ENCODE data around the gene ASXL1.

ASXL1 gene

DNA sequence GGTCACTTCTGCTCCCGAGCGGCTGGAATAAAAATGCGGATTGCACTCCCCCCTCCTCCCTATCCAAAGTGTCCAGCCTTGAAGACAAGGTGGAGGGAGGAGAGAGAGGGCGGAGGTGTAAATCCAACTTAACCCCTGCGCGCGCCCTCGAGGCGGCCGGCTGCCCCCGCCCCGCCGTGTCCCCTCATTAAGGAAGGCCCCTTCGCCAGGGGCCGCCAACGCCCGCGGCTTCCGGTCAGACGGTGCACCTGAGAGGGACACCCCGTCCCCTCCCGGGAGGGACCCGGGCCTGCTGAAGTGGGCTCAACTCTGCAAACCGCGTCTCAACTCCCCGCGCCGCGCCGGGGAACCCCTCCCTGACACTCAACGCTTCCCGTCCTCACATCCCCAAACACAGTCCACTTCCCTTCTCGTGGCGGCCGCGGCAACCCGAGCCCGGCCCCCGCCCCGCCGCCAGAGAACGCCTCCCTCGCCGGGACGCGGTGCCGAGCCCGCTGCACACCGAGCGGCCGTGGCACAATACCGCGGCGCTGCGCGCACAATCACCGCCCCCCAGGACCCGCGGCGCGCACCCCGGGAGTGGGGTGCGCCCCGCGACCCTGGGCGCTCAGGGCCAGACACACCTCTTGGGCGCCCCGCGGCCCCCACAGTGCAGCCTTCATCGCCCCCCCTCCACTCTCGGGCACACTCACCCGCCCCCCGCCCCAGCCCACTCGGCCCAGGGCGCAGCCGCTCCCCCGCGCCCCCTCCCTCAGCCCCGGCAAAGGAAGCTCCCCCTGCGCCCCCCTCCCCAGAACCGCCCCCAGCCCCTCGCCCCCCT lies 124.5 kb downstream of the ASXL1 start:
- peak; percentile 51 for DNase-seq

GRCh38 chr20:32483351-32484224 lies 125.5 kb downstream of the ASXL1 start:
- peak; percentile 76 for DNase-seq

DNA sequence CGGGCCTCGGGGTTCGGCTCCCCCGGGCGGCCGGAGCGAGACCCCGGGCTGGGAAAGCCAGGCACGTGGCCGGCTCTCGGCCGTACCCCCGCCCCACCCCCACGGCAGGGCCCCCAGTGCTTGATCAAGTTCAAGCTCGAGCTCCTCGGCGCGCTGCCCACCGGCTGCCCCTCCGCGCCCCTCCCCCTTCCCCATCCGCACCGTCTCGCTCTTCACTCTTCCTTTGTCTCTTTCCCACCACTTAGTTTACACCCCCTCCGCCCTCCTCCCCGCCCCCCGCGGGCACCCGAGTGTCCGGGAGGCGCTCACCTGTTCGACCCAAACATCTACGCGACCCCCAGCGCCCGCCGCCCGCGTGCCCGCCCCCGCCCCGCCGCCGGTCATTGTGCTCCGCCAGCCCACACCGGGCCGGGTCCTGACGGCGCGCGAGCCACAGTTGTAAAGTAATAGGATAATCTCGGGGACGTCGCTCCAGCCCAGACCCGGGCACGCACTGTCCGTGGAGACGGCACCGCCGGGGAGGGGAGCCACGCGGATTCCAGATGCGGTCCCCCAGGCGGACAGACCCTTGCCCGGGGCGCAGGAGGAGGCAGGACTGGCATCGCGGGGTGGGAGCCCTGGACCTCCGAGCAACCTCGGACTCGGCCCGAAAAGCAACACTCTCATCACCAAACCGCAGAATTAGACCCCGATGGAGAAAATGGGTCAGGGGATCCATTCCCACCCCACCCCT lies 126.3 kb downstream of the ASXL1 start:
- peak; percentile 59 for DNase-seq

DNA sequence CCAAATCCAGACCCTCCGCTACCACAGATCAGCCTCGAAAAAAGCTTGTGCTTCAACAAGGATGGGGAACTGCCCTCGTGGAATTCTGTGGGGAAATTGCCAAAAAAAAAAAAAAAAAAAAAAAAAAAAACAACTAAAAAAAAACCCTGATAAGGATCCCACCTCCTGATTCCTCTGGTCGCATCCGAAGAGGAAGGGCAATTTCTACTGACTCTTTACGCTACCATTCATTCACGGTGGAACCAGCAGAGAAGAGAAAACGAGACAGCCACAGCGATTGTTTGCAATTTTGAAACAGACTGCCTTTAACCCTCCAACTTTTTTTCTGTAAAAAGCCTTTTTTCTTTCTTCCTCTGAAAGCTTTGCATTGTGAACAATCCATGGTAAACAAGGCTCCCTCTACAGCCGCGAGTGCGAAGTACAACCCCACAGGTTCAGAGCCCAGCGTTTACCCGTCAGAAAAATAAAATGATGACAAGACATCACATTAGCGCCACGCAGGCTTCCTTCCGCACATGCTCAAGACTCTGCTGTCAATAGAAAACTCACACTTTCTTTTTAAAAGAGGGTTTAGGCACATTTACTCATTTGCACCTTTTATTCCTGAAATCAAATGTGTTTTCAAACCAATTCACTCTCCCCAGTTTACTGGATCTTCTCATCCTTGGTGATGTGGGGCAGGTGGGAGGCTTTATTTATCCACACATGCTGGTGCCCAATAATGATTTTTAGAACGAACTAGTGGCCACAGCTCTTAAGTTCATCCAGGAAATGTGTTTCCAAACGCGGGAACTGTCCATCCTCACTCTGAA lies 127.0 kb downstream of the ASXL1 start:
- peak; percentile 84 for DNase-seq

DNA sequence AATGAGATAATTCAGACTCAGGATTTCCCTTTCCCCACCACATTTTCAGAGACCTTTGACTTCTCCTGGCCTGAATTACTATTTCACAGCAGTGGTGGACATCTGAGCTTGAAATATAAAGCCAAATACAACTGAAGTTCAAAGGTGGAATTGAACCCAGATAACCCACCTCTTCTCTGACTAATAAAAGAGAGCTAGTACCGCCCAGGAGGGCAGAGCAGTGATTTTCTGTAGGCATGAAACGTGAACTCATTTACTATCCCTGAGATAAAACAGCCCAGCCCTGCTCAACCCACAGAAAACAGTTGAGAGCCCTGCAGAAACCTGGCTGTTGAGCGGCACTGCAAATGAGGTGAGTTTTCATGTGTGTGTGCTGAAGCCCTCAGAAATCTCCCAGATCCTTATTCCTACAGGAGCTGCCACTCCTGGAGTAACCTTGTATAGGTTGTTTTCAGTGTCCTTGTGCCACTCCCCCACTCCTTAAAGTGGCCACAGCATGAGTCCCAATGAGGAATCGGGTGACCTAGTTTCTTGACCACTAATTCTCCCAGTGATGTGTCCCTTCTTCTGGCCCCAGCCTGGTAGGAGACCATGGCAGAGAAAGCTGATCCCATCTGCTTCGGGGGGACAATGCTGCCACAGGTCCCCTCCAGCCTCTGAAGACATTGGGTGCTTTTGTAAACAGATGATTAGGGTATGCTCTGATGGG lies 127.8 kb downstream of the ASXL1 start:
- no peak for DNase-seq

DNA sequence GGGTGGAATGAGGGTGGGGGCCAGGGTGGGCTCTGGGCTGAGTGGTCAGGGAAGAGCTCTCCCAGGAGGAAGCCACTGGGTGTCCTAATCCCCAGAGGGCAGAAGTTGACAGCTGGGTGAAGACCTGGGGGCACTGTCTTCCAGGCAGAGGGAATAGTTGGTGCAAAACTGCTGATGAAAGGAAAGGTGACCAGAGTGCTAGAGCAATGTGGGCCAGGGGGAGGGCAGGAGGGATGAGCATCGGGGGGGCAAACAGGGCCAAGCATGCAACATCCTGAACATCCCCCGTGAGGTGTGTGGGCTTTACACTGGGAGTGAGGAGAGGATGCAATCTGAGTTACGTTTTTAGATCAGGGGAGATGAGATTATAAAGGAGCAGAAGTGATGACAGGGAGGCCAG lies 129.2 kb downstream of the ASXL1 start:
- no peak for DNase-seq

- no peak for DNase-seq
Measured at GRCh38 chr20:32488066-32488838, 130.1 kb downstream of the ASXL1 start.

Data from activated T-cell treated with anti-CD3 and anti-CD28 coated beads, Interleukin-2, amount 50 U/mL, for 1 hour (primary cell).